ENCODE results near the gene LIX1.
"Not testable (repeated sequence)": the region's sequence is repeated elsewhere in the genome, so short reads cannot be mapped to it uniquely, and the experiment has no call there.

Gene LIX1

GRCh38 chr5:97088774-97089148 is 53.6 kb downstream of the LIX1 start:
- H3K27ac ChIP-seq (ENCODE audit: low read length), result no peak overlapping the region
- no peak overlapping the region for H3K4me3 ChIP-seq (ENCODE audit: low read depth in 1 of 2, low read length in 2 of 2)
- H3K4me1 ChIP-seq (ENCODE audit: control insufficient read depth in 1 of 2, insufficient read depth in 2 of 2, low read length in 2 of 2), result no peaks in the 10 kb centered on the region
- H3K9me3 ChIP-seq (ENCODE audit: control insufficient read depth in 1 of 2, low read length in 2 of 2), result no peaks in the 10 kb centered on the region
- no peaks in the 10 kb centered on the region for H3K27me3 ChIP-seq (ENCODE audit: low read depth, low read length)
- no peaks in the 10 kb centered on the region for H3K36me3 ChIP-seq (ENCODE audit: control insufficient read depth in 1 of 2, insufficient read depth in 2 of 2, low read length in 2 of 2)

GRCh38 chr5:97087138-97087537 is 55.3 kb downstream of the LIX1 start:
- H3K4me3 ChIP-seq (ENCODE audit: low read depth in 1 of 2, low read length in 2 of 2), result no peak overlapping the region
- H3K36me3 ChIP-seq (ENCODE audit: control insufficient read depth in 1 of 2, insufficient read depth in 2 of 2, low read length in 2 of 2), result no peaks in the 10 kb centered on the region
- no peaks in the 10 kb centered on the region for H3K9me3 ChIP-seq (ENCODE audit: control insufficient read depth in 1 of 2, low read length in 2 of 2)
- H3K27me3 ChIP-seq (ENCODE audit: low read depth, low read length), result no peaks in the 10 kb centered on the region
- no peak overlapping the region for H3K27ac ChIP-seq (ENCODE audit: low read length)
- H3K4me1 ChIP-seq (ENCODE audit: control insufficient read depth in 1 of 2, insufficient read depth in 2 of 2, low read length in 2 of 2), result no peaks in the 10 kb centered on the region

- no peaks in the 10 kb centered on the region for H3K27me3 ChIP-seq (ENCODE audit: low read depth, low read length)
Measured at GRCh38 chr5:97085459-97086181, 56.8 kb downstream of the LIX1 start.

GRCh38 chr5:97084782-97085458 is 57.5 kb downstream of the LIX1 start:
- H3K36me3 ChIP-seq (ENCODE audit: control insufficient read depth in 1 of 2, insufficient read depth in 2 of 2, low read length in 2 of 2); H3K27ac ChIP-seq (ENCODE audit: low read length); H3K4me3 ChIP-seq (ENCODE audit: low read depth in 1 of 2, low read length in 2 of 2); H3K9me3 ChIP-seq (ENCODE audit: control insufficient read depth in 1 of 2, low read length in 2 of 2); H3K4me1 ChIP-seq (ENCODE audit: control insufficient read depth in 1 of 2, insufficient read depth in 2 of 2, low read length in 2 of 2); H3K27me3 ChIP-seq (ENCODE audit: low read depth, low read length): not testable (repeated sequence)

More at GRCh38 chr5:97085459-97086181, 56.8 kb downstream of the LIX1 start:
- H3K36me3 ChIP-seq (ENCODE audit: control insufficient read depth in 1 of 2, insufficient read depth in 2 of 2, low read length in 2 of 2), result no peaks in the 10 kb centered on the region
- H3K27ac ChIP-seq (ENCODE audit: low read length), result no peak overlapping the region
- no peak overlapping the region for H3K4me3 ChIP-seq (ENCODE audit: low read depth in 1 of 2, low read length in 2 of 2)
- H3K4me1 ChIP-seq (ENCODE audit: control insufficient read depth in 1 of 2, insufficient read depth in 2 of 2, low read length in 2 of 2), result peaks cover 0 to 2% of the 10 kb centered on the region in 2 donors
- H3K9me3 ChIP-seq (ENCODE audit: control insufficient read depth in 1 of 2, low read length in 2 of 2), result no peaks in the 10 kb centered on the region

GRCh38 chr5:97078958-97079743 is 63.3 kb downstream of the LIX1 start:
- no peaks in the 10 kb centered on the region for H3K27me3 ChIP-seq (ENCODE audit: low read depth, low read length)
- no peaks in the 10 kb centered on the region for H3K36me3 ChIP-seq (ENCODE audit: control insufficient read depth in 1 of 2, insufficient read depth in 2 of 2, low read length in 2 of 2)
- no peaks in the 10 kb centered on the region for H3K9me3 ChIP-seq (ENCODE audit: control insufficient read depth in 1 of 2, low read length in 2 of 2)
- no peak overlapping the region for H3K27ac ChIP-seq (ENCODE audit: low read length)
- H3K4me3 ChIP-seq (ENCODE audit: low read depth in 1 of 2, low read length in 2 of 2), result no peak overlapping the region
- H3K4me1 ChIP-seq (ENCODE audit: control insufficient read depth in 1 of 2, insufficient read depth in 2 of 2, low read length in 2 of 2), result peaks cover 2 to 5% of the 10 kb centered on the region in 2 donors

- Histone ChIP-seq H3K36me3 (ENCODE audit: control insufficient read depth in 1 of 2, insufficient read depth in 2 of 2, low read length in 2 of 2) (no peaks in the 10 kb centered on the region), H3K4me1 (ENCODE audit: control insufficient read depth in 1 of 2, insufficient read depth in 2 of 2, low read length in 2 of 2) (peaks cover 2 to 5% of the 10 kb centered on the region in 2 donors), H3K9me3 (ENCODE audit: control insufficient read depth in 1 of 2, low read length in 2 of 2) (no peaks in the 10 kb centered on the region), H3K4me3 (ENCODE audit: low read depth in 1 of 2, low read length in 2 of 2) (no peak overlapping the region), H3K27ac (ENCODE audit: low read length) (no peak overlapping the region), H3K27me3 (ENCODE audit: low read depth, low read length) (no peaks in the 10 kb centered on the region)
Measured at GRCh38 chr5:97077246-97077645, 65.2 kb downstream of the LIX1 start.

- no peaks in the 10 kb centered on the region for H3K36me3 ChIP-seq (ENCODE audit: control insufficient read depth in 1 of 2, insufficient read depth in 2 of 2, low read length in 2 of 2)
- H3K4me3 ChIP-seq (ENCODE audit: low read depth in 1 of 2, low read length in 2 of 2), result no peak overlapping the region
- H3K27ac ChIP-seq (ENCODE audit: low read length), result no peak overlapping the region
- no peaks in the 10 kb centered on the region for H3K9me3 ChIP-seq (ENCODE audit: control insufficient read depth in 1 of 2, low read length in 2 of 2)
- no peaks in the 10 kb centered on the region for H3K27me3 ChIP-seq (ENCODE audit: low read depth, low read length)
- H3K4me1 ChIP-seq (ENCODE audit: control insufficient read depth in 1 of 2, insufficient read depth in 2 of 2, low read length in 2 of 2), result peaks cover 0 to 9% of the 10 kb centered on the region in 2 donors
Measured at GRCh38 chr5:97076098-97076497, 66.3 kb downstream of the LIX1 start.

GRCh38 chr5:97075649-97076048 is 66.8 kb downstream of the LIX1 start:
- Histone ChIP-seq H3K27ac (ENCODE audit: low read length) (no peak overlapping the region), H3K36me3 (ENCODE audit: control insufficient read depth in 1 of 2, insufficient read depth in 2 of 2, low read length in 2 of 2) (no peaks in the 10 kb centered on the region), H3K9me3 (ENCODE audit: control insufficient read depth in 1 of 2, low read length in 2 of 2) (no peaks in the 10 kb centered on the region), H3K4me1 (ENCODE audit: control insufficient read depth in 1 of 2, insufficient read depth in 2 of 2, low read length in 2 of 2) (peaks cover 0 to 9% of the 10 kb centered on the region in 2 donors), H3K4me3 (ENCODE audit: low read depth in 1 of 2, low read length in 2 of 2) (no peak overlapping the region), H3K27me3 (ENCODE audit: low read depth, low read length) (no peaks in the 10 kb centered on the region)

- Histone ChIP-seq H3K4me3 (ENCODE audit: low read depth in 1 of 2, low read length in 2 of 2) (no peak overlapping the region), H3K27me3 (ENCODE audit: low read depth, low read length) (no peaks in the 10 kb centered on the region), H3K4me1 (ENCODE audit: control insufficient read depth in 1 of 2, insufficient read depth in 2 of 2, low read length in 2 of 2) (peaks cover 0 to 9% of the 10 kb centered on the region in 2 donors), H3K9me3 (ENCODE audit: control insufficient read depth in 1 of 2, low read length in 2 of 2) (no peaks in the 10 kb centered on the region), H3K36me3 (ENCODE audit: control insufficient read depth in 1 of 2, insufficient read depth in 2 of 2, low read length in 2 of 2) (no peaks in the 10 kb centered on the region), H3K27ac (ENCODE audit: low read length) (no peak overlapping the region)
Measured at GRCh38 chr5:97074859-97075489, 67.4 kb downstream of the LIX1 start.

- no peaks in the 10 kb centered on the region for H3K9me3 ChIP-seq (ENCODE audit: control insufficient read depth in 1 of 2, low read length in 2 of 2)
- peaks cover 0 to 5% of the 10 kb centered on the region in 2 donors for H3K4me1 ChIP-seq (ENCODE audit: control insufficient read depth in 1 of 2, insufficient read depth in 2 of 2, low read length in 2 of 2)
- H3K4me3 ChIP-seq (ENCODE audit: low read depth in 1 of 2, low read length in 2 of 2), result no peak overlapping the region
- no peaks in the 10 kb centered on the region for H3K27me3 ChIP-seq (ENCODE audit: low read depth, low read length)
- no peak overlapping the region for H3K27ac ChIP-seq (ENCODE audit: low read length)
- H3K36me3 ChIP-seq (ENCODE audit: control insufficient read depth in 1 of 2, insufficient read depth in 2 of 2, low read length in 2 of 2), result no peaks in the 10 kb centered on the region
Measured at GRCh38 chr5:97073420-97073819, 69.0 kb downstream of the LIX1 start.

GRCh38 chr5:97072696-97073095 is 69.7 kb downstream of the LIX1 start:
- H3K27ac ChIP-seq (ENCODE audit: low read length), result no peak overlapping the region
- no peaks in the 10 kb centered on the region for H3K36me3 ChIP-seq (ENCODE audit: control insufficient read depth in 1 of 2, insufficient read depth in 2 of 2, low read length in 2 of 2)
- no peak overlapping the region for H3K4me3 ChIP-seq (ENCODE audit: low read depth in 1 of 2, low read length in 2 of 2)
- peaks cover 0 to 5% of the 10 kb centered on the region in 2 donors for H3K4me1 ChIP-seq (ENCODE audit: control insufficient read depth in 1 of 2, insufficient read depth in 2 of 2, low read length in 2 of 2)
- no peaks in the 10 kb centered on the region for H3K9me3 ChIP-seq (ENCODE audit: control insufficient read depth in 1 of 2, low read length in 2 of 2)
- H3K27me3 ChIP-seq (ENCODE audit: low read depth, low read length), result no peaks in the 10 kb centered on the region
